Measurements from ENCODE around the gene HNRNPA3.

- no peak for TF ChIP-seq CTCF (IDR thresholded peaks at IDR 0.05)
- TF ChIP-seq POLR2AphosphoS5 (IDR thresholded peaks at IDR 0.05), result no peak
- TF ChIP-seq POLR2A (IDR thresholded peaks at IDR 0.05), result no peak
Observed at GRCh38 chr2:177262092-177262491, 49.5 kb downstream of the HNRNPA3 start.

Measured in suprapubic skin (tissue), 4 donors.